H1 (cell line): Measurements from ENCODE around the gene LAIR1. TPM values are rescaled to one million over a fixed set of nuclear protein-coding genes. Genes with fewer than 3 reads are reported as not detected.
A peak's percentile ranks its signal among the peaks of the same experiment; 100 is the strongest.

Source experiments
- CTCF ChIA-PET: fragments of 300-600 bp; sonication (Branson Sonifier 250); formaldehyde crosslinking; loops from one replicate; lab custom pipeline; 2021; ENCODE audit not compliant: partially characterized antibody; lab: Charles Lee
- POLR2A ChIA-PET: fragments of 300-600 bp; sonication (Branson Sonifier 250); formaldehyde crosslinking; loops from one replicate; lab custom pipeline; 2021; ENCODE audit warnings: inconsistent platforms; ENCODE audit not compliant: partially characterized antibody; lab: Charles Lee
- DNase-seq, 2 experiments: peaks; one replicate each; pipeline versions ENCODE4 v3.0.0 to v3.0.0-alpha.2; 2010 to 2022; ENCODE audit warnings: low spot score in 2 of 2, low read depth in 1 of 2, mixed read lengths in 1 of 2
- FAIRE-seq: peaks from 2 replicates; lab custom pipeline; 2011; peaks lifted over from hg19 to GRCh38; lab: Jason Lieb, UNC
- H2AFZ ChIP-seq: 2 replicates; pipeline ENCODE4 v1.8.1; 2012; ENCODE audit warnings: low read length, inconsistent platforms
- H2AK5ac ChIP-seq: 2 replicates; pipeline ENCODE4 v1.6.1; 2013; ENCODE audit warnings: low read depth, low read length
- H2BK120ac ChIP-seq: replicated peaks from 2 replicates; pipeline ENCODE3; 2013; ENCODE audit warnings: low read depth, low read length, inconsistent platforms
- H2BK12ac ChIP-seq: 2 replicates; pipeline ENCODE4 v1.6.1; 2013; ENCODE audit warnings: low read depth, low read length
- H2BK15ac ChIP-seq: 2 replicates; pipeline ENCODE4 v1.6.1; 2013; ENCODE audit warnings: low read length
- H2BK20ac ChIP-seq: 2 replicates; pipeline ENCODE4 v1.6.1; 2013; ENCODE audit warnings: low read length
- H2BK5ac ChIP-seq: 2 replicates; pipeline ENCODE4 v1.6.1; 2013; ENCODE audit warnings: low read depth, low read length
- H3K14ac ChIP-seq: 2 replicates; pipeline ENCODE4 v1.6.1; 2013; ENCODE audit warnings: inconsistent platforms; ENCODE audit not compliant: insufficient read length
- H3K18ac ChIP-seq: 2 replicates; pipeline ENCODE4 v1.6.1; 2013; ENCODE audit warnings: low read length; ENCODE audit errors: extremely low read depth
- H3K23ac ChIP-seq: 2 replicates; pipeline ENCODE4 v1.6.1; 2013; ENCODE audit warnings: inconsistent platforms; ENCODE audit not compliant: insufficient read length
- H3K23me2 ChIP-seq: 2 replicates; pipeline ENCODE4 v1.6.1; 2013; ENCODE audit warnings: low read depth, low read length
- H3K27ac ChIP-seq: 2 replicates; pipeline ENCODE4 v1.6.1; 2011; ENCODE audit warnings: low read depth, low read length, inconsistent platforms
- H3K27me3 ChIP-seq, 4 experiments: replicated peaks in 1 of 4; 1 replicate in 1 of 4; 2 replicates in 3 of 4; pipeline versions ENCODE4 v1.6.1 to v1.8.1; 2011 to 2013; ENCODE audit warnings: low read length in 3 of 4, mild to moderate bottlenecking in 3 of 4, inconsistent platforms in 2 of 4, mixed read lengths in 2 of 4, moderate library complexity in 1 of 4; ENCODE audit not compliant: control insufficient read depth in 3 of 4, insufficient read depth in 3 of 4; ENCODE audit errors: extremely low read depth in 1 of 4
- H3K36me3 ChIP-seq, 4 experiments: 2 replicates each; pipeline versions ENCODE4 v1.6.1 to v1.8.1; 2011 to 2013; ENCODE audit warnings: mild to moderate bottlenecking in 4 of 4, low read length in 3 of 4, moderate library complexity in 2 of 4, control low read depth in 1 of 4, inconsistent platforms in 1 of 4; ENCODE audit not compliant: insufficient read depth in 4 of 4, control insufficient read depth in 2 of 4
- H3K4ac ChIP-seq: replicated peaks from 2 replicates; pipeline ENCODE3; 2013; ENCODE audit warnings: low read length, low read depth, mixed read lengths, inconsistent platforms; ENCODE audit not compliant: insufficient read length
- H3K4me1 ChIP-seq, 4 experiments: replicated peaks in 1 of 4; 1 replicate in 1 of 4; 2 replicates in 3 of 4; pipeline versions ENCODE4 v1.6.1 to v1.8.1; 2011 to 2013; ENCODE audit warnings: low read length in 3 of 4, inconsistent platforms in 2 of 4, mixed read lengths in 1 of 4; ENCODE audit not compliant: insufficient read depth in 4 of 4, control insufficient read depth in 3 of 4
- H3K4me2 ChIP-seq, 2 experiments: 2 replicates each; pipeline versions ENCODE4 v1.6.1 to v1.8.1; 2011 to 2013; ENCODE audit warnings: low read depth in 2 of 2, low read length in 2 of 2, control low read depth in 1 of 2, inconsistent platforms in 1 of 2, mild to moderate bottlenecking in 1 of 2; ENCODE audit not compliant: insufficient read depth in 1 of 2
- H3K4me3 ChIP-seq, 4 experiments: fragments of 200-600, 300-600 bp in 1 of 4; sonication (generic), shearing (Covaris generic), sonication (Bioruptor Twin) in 1 of 4; 2 replicates each; pipeline versions ENCODE4 v1.5.1 to v1.8.1; 2011 to 2016; ENCODE audit warnings: low read length in 4 of 4, low read depth in 3 of 4, control low read depth in 2 of 4, inconsistent platforms in 2 of 4, mild to moderate bottlenecking in 2 of 4, mixed read lengths in 1 of 4, moderate library complexity in 1 of 4; ENCODE audit not compliant: insufficient read depth in 2 of 4; ENCODE audit errors: extremely low read depth in 1 of 4
- H3K56ac ChIP-seq: replicated peaks from 2 replicates; pipeline ENCODE3; 2013; ENCODE audit warnings: low read depth, mild to moderate bottlenecking, mixed read lengths, low read length, inconsistent platforms; ENCODE audit not compliant: insufficient read length
- H3K79me1 ChIP-seq: 2 replicates; pipeline ENCODE4 v1.6.1; 2013; ENCODE audit warnings: low read depth, low read length, control low read depth
- H3K79me2 ChIP-seq, 2 experiments: 2 replicates each; pipeline versions ENCODE4 v1.6.1 to v1.8.1; 2012 to 2013; ENCODE audit warnings: low read length in 2 of 2, mild to moderate bottlenecking in 2 of 2, inconsistent platforms in 1 of 2; ENCODE audit not compliant: insufficient read depth in 2 of 2, control insufficient read depth in 1 of 2
- H3K9ac ChIP-seq, 4 experiments: replicated peaks in 1 of 4; 1 replicate in 1 of 4; 2 replicates in 3 of 4; pipeline versions ENCODE4 v1.6.1 to v1.8.1; 2011 to 2013; ENCODE audit warnings: low read depth in 3 of 4, low read length in 3 of 4, control low read depth in 2 of 4, mild to moderate bottlenecking in 2 of 4, moderate library complexity in 2 of 4, inconsistent platforms in 1 of 4; ENCODE audit errors: extremely low read depth in 1 of 4
- H3K9me3 ChIP-seq, 2 experiments: 2 replicates each; pipeline versions ENCODE4 v1.6.1 to v1.8.1; 2012 to 2013; ENCODE audit warnings: mild to moderate bottlenecking in 2 of 2, moderate library complexity in 2 of 2, control low read depth in 1 of 2, inconsistent platforms in 1 of 2, low read depth in 1 of 2, low read length in 1 of 2, mixed read lengths in 1 of 2; ENCODE audit not compliant: insufficient read depth in 2 of 2
- H4K20me1 ChIP-seq, 2 experiments: replicated peaks in 1 of 2; 2 replicates each; pipeline versions ENCODE3 to v1.8.1; 2011 to 2013; ENCODE audit warnings: inconsistent platforms in 2 of 2, low read length in 2 of 2, mild to moderate bottlenecking in 1 of 2; ENCODE audit not compliant: insufficient read depth in 2 of 2, control insufficient read depth in 1 of 2
- H4K5ac ChIP-seq: 2 replicates; pipeline ENCODE4 v1.6.1; 2013; ENCODE audit warnings: low read length, low read depth, mixed read lengths, inconsistent platforms; ENCODE audit not compliant: insufficient read length
- H4K8ac ChIP-seq: 2 replicates; pipeline ENCODE4 v1.8.0; 2013; ENCODE audit warnings: mild to moderate bottlenecking, moderate library complexity, low read length, inconsistent platforms; ENCODE audit not compliant: insufficient read depth; ENCODE audit errors: extremely low read depth
- H4K91ac ChIP-seq: replicated peaks from 2 replicates; pipeline ENCODE3; 2013; ENCODE audit warnings: low read length, mixed read lengths, inconsistent platforms; ENCODE audit not compliant: insufficient read length
- CEBPB ChIP-seq: IDR thresholded peaks from 2 replicates; pipeline ENCODE4 v1.6.1; 2012; ENCODE audit warnings: low read depth, low read length
- GABPA ChIP-seq: IDR thresholded peaks from 2 replicates; pipeline ENCODE4 v1.6.1; 2011; ENCODE audit warnings: mild to moderate bottlenecking, low read length, moderate library complexity, borderline replicate concordance; ENCODE audit not compliant: insufficient read depth
- HDAC6 ChIP-seq: IDR thresholded peaks from one replicate; pipeline ENCODE4 v1.7.1; 2012; ENCODE audit warnings: low read depth, mild to moderate bottlenecking, inconsistent platforms, low read length, moderate library complexity
- RNF2 ChIP-seq: fragments of 200-900, 300-1000 bp; sonication (generic); IDR thresholded peaks from 2 replicates; pipeline ENCODE4 v1.7.1; 2016; ENCODE audit warnings: borderline replicate concordance, low read depth, mild to moderate bottlenecking, antibody characterized with exemption, low read length; ENCODE audit not compliant: poor library complexity, severe bottlenecking; ENCODE audit errors: missing control alignments
- SAP30 ChIP-seq: fragments of 300-600 bp; sonication (generic); IDR thresholded peaks from 2 replicates; pipeline ENCODE4 v1.7.1; 2012; ENCODE audit warnings: low read length, moderate library complexity, mild to moderate bottlenecking, inconsistent platforms; ENCODE audit not compliant: insufficient read depth, insufficient replicate concordance
- SIRT6 ChIP-seq: IDR thresholded peaks from one replicate; pipeline ENCODE4 v1.7.1; 2012; ENCODE audit warnings: low read length, inconsistent platforms
- TBP ChIP-seq: IDR thresholded peaks from 2 replicates; pipeline ENCODE4 v1.6.1; 2011; ENCODE audit warnings: low read depth, low read length, improper control_type of control experiment
- USF2 ChIP-seq: IDR thresholded peaks from 2 replicates; pipeline ENCODE4 v1.6.1; 2011; ENCODE audit warnings: low read length, improper control_type of control experiment
- YY1 ChIP-seq: IDR thresholded peaks from 2 replicates; pipeline ENCODE4 v1.6.1; 2011; ENCODE audit warnings: low read depth, mild to moderate bottlenecking, low read length
- WGBS, 2 experiments: shearing (Covaris generic) in 1 of 2; methylation state at CpG; one replicate each; pipeline versions ENCODE4 v1.1.6 to v1.1.7; 2013 to 2015; ENCODE audit warnings: low lambda C conversion rate in 2 of 2, mixed read lengths in 2 of 2, inconsistent platforms in 1 of 2, low coverage in 1 of 2, missing lambda C conversion rate in 1 of 2; ENCODE audit not compliant: insufficient replicate concordance in 2 of 2, insufficient coverage in 1 of 2, insufficient read length in 1 of 2; ENCODE audit errors: extremely low coverage in 1 of 2, missing lambda C conversion rate in 1 of 2; 5-methylcytosine and 5-hydroxymethylcytosine counted together
- polyA plus RNA-seq, 7 experiments: library from polyadenylated mRNA; depleted of rRNA in 3 of 7; stranded (reverse) in 5 of 7; unstranded in 2 of 7; fragments of >200 nt in 5 of 7; fragments of 200-250 nt in 2 of 7; gene quantifications; 1 replicate in 5 of 7; 2 replicates in 1 of 7; 4 replicates in 1 of 7; pipeline versions ENCODE4 v1.2.1 to v1.2.3, GENCODE V29; 2011 to 2013; ENCODE audit warnings: missing spikeins in 2 of 7, mixed read lengths in 2 of 7
- total RNA-seq: library from RNA; stranded (reverse); fragmentation: NEBNext Ultra II Directional; extraction: Animal tissue kit (Norgen Biotek cat#: 25700); gene quantifications from 2 replicates; pipeline ENCODE4 v1.2.1, GENCODE V29; 2021
- TF ChIP-seq, protein P1 (sequence below): IDR thresholded peaks from 2 replicates; pipeline ENCODE4 v1.6.1; 2011; ENCODE audit warnings: low read depth, mild to moderate bottlenecking, low read length; ENCODE audit not compliant: insufficient read depth

LAIR1 gene
- total and polyA plus RNA-seq, 2 of the 8 experiments (the other 6 are each of a cell fraction or from before 2014, with no cell fraction given): 0.18 TPM; not detected in 1

DNA sequence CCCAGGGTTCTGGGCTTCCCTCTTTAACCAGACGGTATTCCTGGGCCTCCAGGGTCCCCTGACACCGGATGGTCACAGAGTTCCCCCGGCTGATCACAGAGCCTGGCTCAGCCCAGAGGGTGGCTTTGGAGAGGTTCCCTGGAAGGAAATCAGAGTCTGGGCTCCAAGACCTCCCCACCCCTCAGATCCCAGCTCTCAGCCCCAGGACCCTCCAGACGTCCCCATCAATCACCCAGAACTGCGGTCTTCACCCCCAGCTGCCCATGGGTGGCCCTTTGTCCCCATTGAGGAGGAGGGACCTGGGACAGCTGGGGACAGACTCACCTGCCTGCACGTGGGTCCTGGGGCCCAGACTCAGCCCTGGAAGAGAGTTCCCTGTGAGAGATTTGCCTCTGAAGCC, 52.7 kb downstream of the LAIR1 start:
- H4K8ac ChIP-seq: no peak overlapping the region
- H3K79me1 ChIP-seq: no peaks in the 10 kb centered on the region
- H3K9ac ChIP-seq: no peak overlapping the region
- H3K27ac ChIP-seq: no peak overlapping the region
- DNase-seq (no peak), FAIRE-seq (no peak)
- no peaks in the 10 kb centered on the region for H3K79me2 ChIP-seq
- no peak overlapping the region for H2AK5ac ChIP-seq
- H3K27me3 ChIP-seq: no peaks in the 10 kb centered on the region
- no peak overlapping the region for H2AFZ ChIP-seq
- no peaks in the 10 kb centered on the region for H3K4me1 ChIP-seq
- H4K91ac ChIP-seq: no peak overlapping the region
- 0 out of 2 replicates have a peak overlapping the region, but pooled peaks have one; percentile 21 for H2BK5ac ChIP-seq
- H4K5ac ChIP-seq: no peak overlapping the region
- peaks cover 0 to 1% of the 10 kb centered on the region in 2 experiments for H4K20me1 ChIP-seq
- no peak overlapping the region for H2BK15ac ChIP-seq
- no peak overlapping the region for H3K23ac ChIP-seq
- no peak overlapping the region for H3K18ac ChIP-seq
- no peak overlapping the region for H2BK20ac ChIP-seq
- H3K4me2 ChIP-seq: no peak overlapping the region
- POLR2A ChIA-PET: no interaction called here
- 85% methylated on average over 6 of the region's 6 CpGs; no CpG with 5 or more reads in 1 of the 2 experiments for WGBS, 2 experiments
- no peak overlapping the region for H2BK120ac ChIP-seq
- H2BK12ac ChIP-seq: no peak overlapping the region
- no peaks in the 10 kb centered on the region for H3K9me3 ChIP-seq
- TF ChIP-seq SAP30 (no peak), HDAC6 (no peak), YY1 (no peak), RNF2 (no peak), CEBPB (no peak), SIRT6 (no peak), GABPA (no peak), TBP (no peak), USF2 (no peak)
- TF ChIP-seq, protein P1, sequence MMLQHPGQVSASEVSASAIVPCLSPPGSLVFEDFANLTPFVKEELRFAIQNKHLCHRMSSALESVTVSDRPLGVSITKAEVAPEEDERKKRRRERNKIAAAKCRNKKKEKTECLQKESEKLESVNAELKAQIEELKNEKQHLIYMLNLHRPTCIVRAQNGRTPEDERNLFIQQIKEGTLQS: no peak
- no peak overlapping the region for H3K56ac ChIP-seq
- CTCF ChIA-PET: no interaction called here
- H3K4me3 ChIP-seq: no peak overlapping the region
- H3K14ac ChIP-seq: no peak overlapping the region
- H3K23me2 ChIP-seq: no peaks in the 10 kb centered on the region
- no peak overlapping the region for H3K4ac ChIP-seq
- no peaks in the 10 kb centered on the region for H3K36me3 ChIP-seq
